ENCODE data around the gene FLT3LG. TPM values are rescaled to one million over a fixed set of nuclear protein-coding genes. Genes with fewer than 3 reads are reported as not detected.

FLT3LG gene
- total RNA-seq, 4 donors from 2014 or later: 1.00 to 4.0 (median 3.2) TPM; not detected in 1

DNA sequence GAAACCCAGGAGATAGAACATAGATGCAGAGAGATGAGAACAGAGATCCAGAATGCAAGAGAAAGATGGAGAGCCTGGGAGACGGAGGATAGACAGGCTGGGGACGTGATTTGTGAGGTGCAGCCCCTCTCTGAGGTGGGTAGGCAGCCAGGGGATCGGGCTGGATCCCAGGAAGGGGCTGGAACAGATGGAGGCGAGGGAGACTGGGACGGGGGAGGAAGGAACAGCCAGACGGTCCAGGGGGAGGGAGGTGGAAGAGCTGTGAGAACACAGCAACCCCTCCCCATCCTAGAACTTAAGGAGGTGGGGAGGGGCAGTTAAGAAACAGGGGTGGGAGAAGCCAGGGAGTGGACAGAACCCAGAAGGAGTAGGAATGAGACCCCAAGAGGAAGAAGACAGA is 35.8 kb upstream of the FLT3LG start:
- H3K27me3 ChIP-seq: peaks cover 96% of the 10 kb centered on the region
- intact Hi-C loops (cut with DNase I; ENCODE audit: low total_unique reads) (no loop called here), in situ Hi-C loops (cut with MboI; ENCODE audit: low pct_ligation_motif_present in 1 of 4, low pct_unique_long_range_greater_than_20kb in 1 of 4, low sequenced_read_pairs in 3 of 4) (loop anchor here in 1 of 4 donors (5.0 kb wide), 1 partner anchor 46 kb away; no protein-coding TSS in a partner anchor)
- DNase-seq: no peak
- peaks cover 0 to 16% (median 5%) of the 10 kb centered on the region in 4 donors for H3K4me1 ChIP-seq
- H3K4me3 ChIP-seq: no peak overlapping the region
- no peaks in the 10 kb centered on the region for H3K36me3 ChIP-seq
- no peaks in the 10 kb centered on the region for H3K9me3 ChIP-seq
- TF ChIP-seq EP300 (IDR thresholded peaks at IDR 0.05; ENCODE audit: low read depth) (no peak), POLR2AphosphoS5 (IDR thresholded peaks at IDR 0.05) (no peak), POLR2A (IDR thresholded peaks at IDR 0.05) (no peak)
- TF ChIP-seq, protein P1, sequence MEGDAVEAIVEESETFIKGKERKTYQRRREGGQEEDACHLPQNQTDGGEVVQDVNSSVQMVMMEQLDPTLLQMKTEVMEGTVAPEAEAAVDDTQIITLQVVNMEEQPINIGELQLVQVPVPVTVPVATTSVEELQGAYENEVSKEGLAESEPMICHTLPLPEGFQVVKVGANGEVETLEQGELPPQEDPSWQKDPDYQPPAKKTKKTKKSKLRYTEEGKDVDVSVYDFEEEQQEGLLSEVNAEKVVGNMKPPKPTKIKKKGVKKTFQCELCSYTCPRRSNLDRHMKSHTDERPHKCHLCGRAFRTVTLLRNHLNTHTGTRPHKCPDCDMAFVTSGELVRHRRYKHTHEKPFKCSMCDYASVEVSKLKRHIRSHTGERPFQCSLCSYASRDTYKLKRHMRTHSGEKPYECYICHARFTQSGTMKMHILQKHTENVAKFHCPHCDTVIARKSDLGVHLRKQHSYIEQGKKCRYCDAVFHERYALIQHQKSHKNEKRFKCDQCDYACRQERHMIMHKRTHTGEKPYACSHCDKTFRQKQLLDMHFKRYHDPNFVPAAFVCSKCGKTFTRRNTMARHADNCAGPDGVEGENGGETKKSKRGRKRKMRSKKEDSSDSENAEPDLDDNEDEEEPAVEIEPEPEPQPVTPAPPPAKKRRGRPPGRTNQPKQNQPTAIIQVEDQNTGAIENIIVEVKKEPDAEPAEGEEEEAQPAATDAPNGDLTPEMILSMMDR (IDR thresholded peaks at IDR 0.05): no peak
- WGBS, 2 donors (ENCODE audit: low coverage in 1 of 2): 13 to 27% methylated on average over 5 to 6 of the region's 6 CpGs
- H3K27ac ChIP-seq: no peak overlapping the region

DNA sequence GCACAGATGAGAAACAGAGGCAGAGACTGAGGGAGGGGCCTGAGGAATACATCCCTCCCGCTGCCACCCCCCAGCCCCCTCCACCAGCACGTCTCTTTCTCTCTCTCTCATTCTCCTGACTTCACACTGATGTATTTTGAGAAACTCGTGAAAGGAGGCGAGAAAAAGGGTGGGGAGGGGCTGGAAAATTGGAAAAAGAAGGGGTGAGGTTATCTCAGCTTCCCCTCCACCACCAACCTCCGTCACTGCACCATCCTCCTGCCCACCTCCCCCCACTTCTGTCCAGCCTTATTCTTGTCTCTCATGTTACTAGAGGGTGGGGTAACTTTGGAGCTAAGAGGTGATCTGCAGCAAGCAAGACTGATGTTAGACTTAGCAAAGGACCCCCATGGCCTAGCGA is 34.2 kb upstream of the FLT3LG start:
- no peak for DNase-seq
- intact Hi-C loops (cut with DNase I; ENCODE audit: low total_unique reads): loop anchor here (5.0 to 10.0 kb wide), 2 partner anchors 48 to 215 kb away; no protein-coding TSS in a partner anchor
- H3K9me3 ChIP-seq: no peaks in the 10 kb centered on the region
- H3K27ac ChIP-seq: no peak overlapping the region
- 42% methylated on average over 6 of the region's 6 CpGs; no CpG with 5 or more reads in 1 of the 2 donors for WGBS, 2 donors (ENCODE audit: low coverage in 1 of 2)
- H3K36me3 ChIP-seq: no peaks in the 10 kb centered on the region
- H3K27me3 ChIP-seq: peaks cover 80% of the 10 kb centered on the region
- H3K4me1 ChIP-seq: peaks cover 0 to 21% (median 5%) of the 10 kb centered on the region in 4 donors
- TF ChIP-seq EP300 (IDR thresholded peaks at IDR 0.05; ENCODE audit: low read depth): no peak
- no peak for TF ChIP-seq POLR2A (IDR thresholded peaks at IDR 0.05)
- TF ChIP-seq POLR2AphosphoS5 (IDR thresholded peaks at IDR 0.05): no peak
- TF ChIP-seq, protein P1 (IDR thresholded peaks at IDR 0.05): no peak
- H3K4me3 ChIP-seq: no peak overlapping the region
- in situ Hi-C loops (cut with MboI; ENCODE audit: low pct_ligation_motif_present in 1 of 4, low pct_unique_long_range_greater_than_20kb in 1 of 4, low sequenced_read_pairs in 3 of 4): loop anchor here in 3 of 4 donors (5.0 to 10.0 kb wide), 2 partner anchors 45 to 48 kb away; no protein-coding TSS in a partner anchor

DNA sequence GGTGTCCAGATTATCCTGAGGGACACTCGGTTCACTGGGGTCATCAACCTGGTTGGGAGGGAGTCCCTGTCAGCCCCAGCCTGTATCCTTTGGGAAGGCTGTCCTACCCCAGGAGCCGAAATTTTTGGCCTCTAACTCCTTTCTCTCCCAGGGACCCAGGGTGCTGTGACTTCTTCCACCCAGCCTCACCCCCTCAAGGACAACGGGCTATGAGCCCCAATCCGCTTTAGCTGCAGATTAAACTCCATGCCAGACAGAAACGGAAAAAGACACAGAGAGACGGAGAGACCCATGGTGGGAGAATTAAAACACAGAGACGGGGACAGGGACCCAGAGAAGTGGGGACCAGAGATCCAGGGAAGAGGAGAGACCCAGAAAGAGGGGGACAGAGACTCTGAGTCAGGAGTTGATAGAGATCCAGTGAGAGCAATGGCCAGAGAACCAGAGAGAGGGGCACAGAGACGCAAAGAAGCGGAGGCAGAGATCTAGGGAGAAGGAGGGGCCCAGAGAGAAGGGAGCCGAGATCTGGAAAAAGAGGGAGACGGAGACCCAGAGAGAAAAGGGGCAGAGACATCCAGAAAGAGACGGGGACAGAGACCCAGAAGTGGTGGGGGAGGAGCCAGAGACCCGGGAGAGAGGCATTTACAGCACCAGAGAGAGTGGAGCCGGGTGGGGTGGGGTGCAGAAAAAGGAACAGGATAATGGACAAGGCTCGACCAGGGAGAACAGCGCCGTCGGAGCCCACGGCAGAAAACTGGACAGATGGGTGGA is 33.4 kb upstream of the FLT3LG start:
- intact Hi-C loops (cut with DNase I; ENCODE audit: low total_unique reads) (loop anchor here (5.0 to 10.0 kb wide), 2 partner anchors 48 to 216 kb away; no protein-coding TSS in a partner anchor), in situ Hi-C loops (cut with MboI; ENCODE audit: low pct_ligation_motif_present in 1 of 4, low pct_unique_long_range_greater_than_20kb in 1 of 4, low sequenced_read_pairs in 3 of 4) (loop anchor here in 2 of 4 donors (5.0 to 10.0 kb wide), 2 partner anchors 46 to 48 kb away; no protein-coding TSS in a partner anchor)
- Histone ChIP-seq H3K36me3 (no peaks in the 10 kb centered on the region), H3K4me1 (peaks cover 0 to 26% (median 5%) of the 10 kb centered on the region in 4 donors), H3K9me3 (no peaks in the 10 kb centered on the region), H3K27ac (no peak overlapping the region), H3K4me3 (peak overlapping the region in 2 of 4 donors; percentile 16), H3K27me3 (peaks cover 72% of the 10 kb centered on the region)
- DNase-seq: no peak
- WGBS, 2 donors (ENCODE audit: low coverage in 1 of 2): 21 to 26% methylated on average over 9 to 19 of the region's 19 CpGs
- TF ChIP-seq, protein P1 (IDR thresholded peaks at IDR 0.05): no peak
- TF ChIP-seq POLR2A (IDR thresholded peaks at IDR 0.05) (no peak), EP300 (IDR thresholded peaks at IDR 0.05; ENCODE audit: low read depth) (no peak), POLR2AphosphoS5 (IDR thresholded peaks at IDR 0.05) (no peak)

Data from transverse colon (tissue), 4 donors.